GM12874 (cell line): Measurements from ENCODE around the gene TAS2R19.

Source experiments
- TF ChIP-seq, protein P1 (sequence below): IDR thresholded peaks from 2 replicates; pipeline ENCODE4 v1.5.1; 2011; ENCODE audit warnings: low read depth, mild to moderate bottlenecking, control low read depth, low read length, moderate library complexity; ENCODE audit not compliant: insufficient read depth

TAS2R19 gene

DNA sequence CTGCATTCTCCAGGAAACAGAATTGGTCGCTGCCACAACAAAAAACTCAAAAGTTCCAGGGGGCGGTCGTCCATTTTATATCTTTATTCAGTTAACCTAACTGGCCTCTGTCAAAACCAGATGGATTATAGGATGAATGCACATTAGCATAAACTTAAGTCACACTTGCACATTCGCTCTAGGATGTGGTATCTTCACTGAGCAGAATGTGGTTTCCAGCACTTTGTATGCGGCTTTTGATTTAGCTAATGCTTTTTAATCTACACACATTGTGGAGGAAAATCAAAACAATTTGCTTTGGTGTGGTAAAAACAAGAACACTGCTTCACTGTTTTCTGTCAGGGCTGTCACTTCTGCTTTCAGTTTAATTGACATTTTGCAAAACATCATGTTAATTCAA, 40.2 kb downstream of the TAS2R19 start:
- TF ChIP-seq, protein P1, sequence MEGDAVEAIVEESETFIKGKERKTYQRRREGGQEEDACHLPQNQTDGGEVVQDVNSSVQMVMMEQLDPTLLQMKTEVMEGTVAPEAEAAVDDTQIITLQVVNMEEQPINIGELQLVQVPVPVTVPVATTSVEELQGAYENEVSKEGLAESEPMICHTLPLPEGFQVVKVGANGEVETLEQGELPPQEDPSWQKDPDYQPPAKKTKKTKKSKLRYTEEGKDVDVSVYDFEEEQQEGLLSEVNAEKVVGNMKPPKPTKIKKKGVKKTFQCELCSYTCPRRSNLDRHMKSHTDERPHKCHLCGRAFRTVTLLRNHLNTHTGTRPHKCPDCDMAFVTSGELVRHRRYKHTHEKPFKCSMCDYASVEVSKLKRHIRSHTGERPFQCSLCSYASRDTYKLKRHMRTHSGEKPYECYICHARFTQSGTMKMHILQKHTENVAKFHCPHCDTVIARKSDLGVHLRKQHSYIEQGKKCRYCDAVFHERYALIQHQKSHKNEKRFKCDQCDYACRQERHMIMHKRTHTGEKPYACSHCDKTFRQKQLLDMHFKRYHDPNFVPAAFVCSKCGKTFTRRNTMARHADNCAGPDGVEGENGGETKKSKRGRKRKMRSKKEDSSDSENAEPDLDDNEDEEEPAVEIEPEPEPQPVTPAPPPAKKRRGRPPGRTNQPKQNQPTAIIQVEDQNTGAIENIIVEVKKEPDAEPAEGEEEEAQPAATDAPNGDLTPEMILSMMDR = no peak

DNA sequence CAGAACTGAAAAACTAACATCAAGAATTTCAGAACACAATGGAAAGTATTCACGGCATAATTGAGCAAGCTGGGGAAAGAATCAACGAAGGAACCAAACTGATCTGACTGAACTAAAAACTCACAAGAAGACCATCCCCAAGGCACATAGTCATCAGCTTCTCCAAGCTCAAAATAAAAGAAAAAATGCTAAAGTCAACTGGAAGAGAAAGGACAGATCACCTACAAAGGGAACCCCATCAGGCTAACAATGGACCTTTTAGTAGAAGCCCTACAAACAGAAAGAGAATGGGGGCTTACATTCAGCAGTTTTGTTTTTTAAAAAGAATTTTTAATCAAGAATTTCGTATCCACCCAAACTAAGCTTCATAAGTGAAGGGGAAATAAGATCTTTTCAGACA, 47.5 kb downstream of the TAS2R19 start:
- TF ChIP-seq, protein P1 = no peak
